ENCODE data around the gene TMEM200A. TPM values are rescaled to one million over a fixed set of nuclear protein-coding genes. Genes with fewer than 3 reads are reported as not detected.

The TMEM200A gene
- total RNA-seq, 3 donors from 2014 or later (not counting 1 experiment from before 2014, with no cell fraction given) = 0.16 to 0.52 (median 0.50) TPM

GRCh38 chr6:130354322-130354721 is 11.5 kb upstream of the TMEM200A start:
- Histone ChIP-seq H3K27me3 (ENCODE audit: control insufficient read depth, insufficient read depth, low read length) (no peaks in the 10 kb centered on the region), H3K9me3 (ENCODE audit: control insufficient read depth, insufficient read depth, low read length) (no peaks in the 10 kb centered on the region), H3K4me1 (ENCODE audit: control insufficient read depth, insufficient read depth, low read length) (no peaks in the 10 kb centered on the region), H3K4me3 (ENCODE audit: low read length) (no peak overlapping the region), H3K36me3 (ENCODE audit: control insufficient read depth, insufficient read depth, low read length) (no peaks in the 10 kb centered on the region), H3K27ac (ENCODE audit: low read length) (no peak overlapping the region)
- no peaks in the 10 kb centered on the region for H3K36me3 Mint-ChIP-seq
- TF ChIP-seq CTCF (IDR thresholded peaks at IDR 0.05) = no peak
- H3K27me3 Mint-ChIP-seq (ENCODE audit: low read depth in 2 of 2) = peaks cover 7 to 22% of the 10 kb centered on the region in 2 donors
- H3K27ac Mint-ChIP-seq = no peak overlapping the region
- DNase-seq (no peak), ATAC-seq (no peak)
- intact Hi-C loops (cut with micrococcal nuclease) = no loop called here
- no CpG with 5 or more reads among the region's 1 CpG for WGBS (ENCODE audit: insufficient coverage)
- H3K9me3 Mint-ChIP-seq = no peaks in the 10 kb centered on the region
- no peak overlapping the region for H3K4me3 Mint-ChIP-seq
- no peaks in the 10 kb centered on the region for H3K4me1 Mint-ChIP-seq

- Histone ChIP-seq H3K27me3 (ENCODE audit: control insufficient read depth, insufficient read depth, low read length) (no peaks in the 10 kb centered on the region), H3K9me3 (ENCODE audit: control insufficient read depth, insufficient read depth, low read length) (no peaks in the 10 kb centered on the region), H3K4me3 (ENCODE audit: low read length) (no peak overlapping the region), H3K4me1 (ENCODE audit: control insufficient read depth, insufficient read depth, low read length) (no peaks in the 10 kb centered on the region), H3K27ac (ENCODE audit: low read length) (no peak overlapping the region), H3K36me3 (ENCODE audit: control insufficient read depth, insufficient read depth, low read length) (no peaks in the 10 kb centered on the region)
- peaks cover 15 to 30% of the 10 kb centered on the region in 2 donors for H3K27me3 Mint-ChIP-seq (ENCODE audit: low read depth in 2 of 2)
- DNase-seq (no peak), ATAC-seq (no peak)
- H3K36me3 Mint-ChIP-seq = no peaks in the 10 kb centered on the region
- no peaks in the 10 kb centered on the region for H3K4me1 Mint-ChIP-seq
- no peak for TF ChIP-seq CTCF (IDR thresholded peaks at IDR 0.05)
- H3K9me3 Mint-ChIP-seq = no peaks in the 10 kb centered on the region
- H3K27ac Mint-ChIP-seq = no peak overlapping the region
- H3K4me3 Mint-ChIP-seq = no peak overlapping the region
- intact Hi-C loops (cut with micrococcal nuclease) = no loop called here
- WGBS (ENCODE audit: insufficient coverage) = 100% methylated on average over 1 of the region's 1 CpG
Observed at GRCh38 chr6:130355572-130355971, 10.2 kb upstream of the TMEM200A start.

GRCh38 chr6:130357436-130357835 is 8.4 kb upstream of the TMEM200A start:
- no peaks in the 10 kb centered on the region for H3K9me3 Mint-ChIP-seq
- intact Hi-C loops (cut with micrococcal nuclease) = no loop called here
- H3K4me1 Mint-ChIP-seq = no peaks in the 10 kb centered on the region
- H3K36me3 ChIP-seq (ENCODE audit: control insufficient read depth, insufficient read depth, low read length) = no peaks in the 10 kb centered on the region
- DNase-seq = no peak
- peaks cover 18 to 39% of the 10 kb centered on the region in 2 donors for H3K27me3 Mint-ChIP-seq (ENCODE audit: low read depth in 2 of 2)
- no peaks in the 10 kb centered on the region for H3K9me3 ChIP-seq (ENCODE audit: control insufficient read depth, insufficient read depth, low read length)
- no peak for ATAC-seq
- H3K4me3 Mint-ChIP-seq = no peak overlapping the region
- H3K27me3 ChIP-seq (ENCODE audit: control insufficient read depth, insufficient read depth, low read length) = no peaks in the 10 kb centered on the region
- no peak for TF ChIP-seq CTCF (IDR thresholded peaks at IDR 0.05)
- H3K36me3 Mint-ChIP-seq = no peaks in the 10 kb centered on the region
- H3K27ac ChIP-seq (ENCODE audit: low read length) = no peak overlapping the region
- WGBS (ENCODE audit: insufficient coverage) = 75% methylated on average over 2 of the region's 2 CpGs
- H3K27ac Mint-ChIP-seq = no peak overlapping the region
- no peak overlapping the region for H3K4me3 ChIP-seq (ENCODE audit: low read length)
- H3K4me1 ChIP-seq (ENCODE audit: control insufficient read depth, insufficient read depth, low read length) = no peaks in the 10 kb centered on the region

DNA sequence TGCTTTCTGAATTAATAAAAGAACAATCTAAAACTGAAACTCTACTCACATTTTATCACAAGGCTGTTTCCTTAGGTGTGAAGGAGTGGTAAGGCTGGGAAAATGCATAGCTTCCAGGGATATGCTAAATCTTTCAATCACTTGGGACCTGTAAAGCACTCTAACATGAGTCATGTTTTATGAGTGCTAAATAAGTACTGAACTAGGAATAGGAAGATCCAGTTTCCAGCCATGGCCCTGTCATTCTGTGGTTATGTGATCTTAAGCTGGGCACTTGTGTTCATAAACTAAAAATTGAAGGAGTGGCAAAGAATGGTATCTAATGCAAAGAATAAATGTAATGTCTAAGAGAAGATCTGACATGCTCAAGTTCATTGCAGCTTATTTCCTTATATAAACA is 6.1 kb upstream of the TMEM200A start:
- DNase-seq = no peak
- Histone ChIP-seq H3K4me3 (ENCODE audit: low read length) (no peak overlapping the region), H3K27ac (ENCODE audit: low read length) (no peak overlapping the region), H3K27me3 (ENCODE audit: control insufficient read depth, insufficient read depth, low read length) (no peaks in the 10 kb centered on the region), H3K4me1 (ENCODE audit: control insufficient read depth, insufficient read depth, low read length) (no peaks in the 10 kb centered on the region), H3K9me3 (ENCODE audit: control insufficient read depth, insufficient read depth, low read length) (no peaks in the 10 kb centered on the region), H3K36me3 (ENCODE audit: control insufficient read depth, insufficient read depth, low read length) (no peaks in the 10 kb centered on the region)
- no peak overlapping the region for H3K27ac Mint-ChIP-seq
- peaks cover 0 to 3% of the 10 kb centered on the region in 2 donors for H3K4me1 Mint-ChIP-seq
- TF ChIP-seq CTCF (IDR thresholded peaks at IDR 0.05) = no peak
- H3K27me3 Mint-ChIP-seq (ENCODE audit: low read depth in 2 of 2) = peaks cover 28 to 57% of the 10 kb centered on the region in 2 donors
- no peak overlapping the region for H3K4me3 Mint-ChIP-seq
- intact Hi-C loops (cut with micrococcal nuclease) = no loop called here
- ATAC-seq = no peak
- no peaks in the 10 kb centered on the region for H3K9me3 Mint-ChIP-seq
- no peaks in the 10 kb centered on the region for H3K36me3 Mint-ChIP-seq

All from natural killer cell (primary cell).